WERI-Rb-1 (cell line): Measurements from ENCODE around the gene PLA2G4F.

Source experiments
- DNase-seq: peaks from one replicate; pipeline ENCODE4 v3.0.0-alpha.2; 2020
- H3K27ac ChIP-seq: fragments of 250-450 bp; sonication (Bioruptor Pico); 2 replicates; pipeline ENCODE4 v1.5.1; 2020; ENCODE audit warnings: mild to moderate bottlenecking, moderate library complexity
- H3K27me3 ChIP-seq: fragments of 250-450 bp; sonication (Bioruptor Pico); 2 replicates; pipeline ENCODE4 v1.5.1; 2021; ENCODE audit warnings: mild to moderate bottlenecking, low read depth, moderate library complexity; ENCODE audit not compliant: insufficient read depth, severe bottlenecking
- H3K36me3 ChIP-seq: fragments of 250-450 bp; sonication (Bioruptor Pico); 2 replicates; pipeline ENCODE4 v1.5.1; 2020; ENCODE audit warnings: mild to moderate bottlenecking, moderate library complexity
- H3K4me3 ChIP-seq: 2 replicates; pipeline ENCODE4 v1.5.1; 2011; ENCODE audit warnings: low read depth, mild to moderate bottlenecking, control low read depth, low read length
- H3K9me3 ChIP-seq: fragments of 250-450 bp; sonication (Bioruptor Pico); 2 replicates; pipeline ENCODE4 v1.5.1; 2021; ENCODE audit warnings: mild to moderate bottlenecking, moderate library complexity; ENCODE audit not compliant: severe bottlenecking
- CTCF ChIP-seq: IDR thresholded peaks from 2 replicates; pipeline ENCODE4 v1.5.1; 2011; ENCODE audit warnings: low read depth, mild to moderate bottlenecking, control low read depth, inconsistent platforms, low read length

Gene PLA2G4F

DNA sequence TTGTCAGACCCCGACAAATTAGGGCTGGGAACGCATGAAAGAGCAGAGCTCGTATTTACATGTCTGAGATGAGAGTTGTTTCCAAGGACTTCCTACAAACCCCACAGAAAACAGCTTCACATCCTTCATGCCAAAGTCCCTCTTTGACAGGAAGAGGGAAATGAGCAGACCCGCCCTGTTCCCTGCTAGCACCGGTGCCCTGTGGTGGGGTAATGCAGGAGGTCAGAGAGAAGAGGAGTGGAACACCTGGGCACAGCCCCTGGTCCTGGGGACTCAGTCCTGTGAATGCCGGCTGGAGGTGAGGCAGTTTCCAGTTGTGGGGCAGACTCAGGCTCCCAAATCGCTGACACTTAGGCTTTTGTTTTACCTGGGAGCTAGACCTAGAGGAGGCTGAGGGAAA lies 66.1 kb downstream of the PLA2G4F start:
- no peak for TF ChIP-seq CTCF
- H3K27me3 ChIP-seq: no peaks in the 10 kb centered on the region
- no peak for DNase-seq
- H3K9me3 ChIP-seq: no peaks in the 10 kb centered on the region
- no peak overlapping the region for H3K27ac ChIP-seq
- no peaks in the 10 kb centered on the region for H3K36me3 ChIP-seq
- H3K4me3 ChIP-seq: no peak overlapping the region

GRCh38 chr15:42089942-42090341 lies 66.5 kb downstream of the PLA2G4F start:
- no peak for DNase-seq
- H3K27me3 ChIP-seq: no peaks in the 10 kb centered on the region

More at GRCh38 chr15:42089942-42090341, 66.5 kb downstream of the PLA2G4F start:
- Histone ChIP-seq H3K27ac (no peak overlapping the region), H3K36me3 (no peaks in the 10 kb centered on the region), H3K9me3 (no peaks in the 10 kb centered on the region), H3K4me3 (no peak overlapping the region)
- no peak for TF ChIP-seq CTCF
